ENCODE data around the gene SORL1.

SORL1 gene

DNA sequence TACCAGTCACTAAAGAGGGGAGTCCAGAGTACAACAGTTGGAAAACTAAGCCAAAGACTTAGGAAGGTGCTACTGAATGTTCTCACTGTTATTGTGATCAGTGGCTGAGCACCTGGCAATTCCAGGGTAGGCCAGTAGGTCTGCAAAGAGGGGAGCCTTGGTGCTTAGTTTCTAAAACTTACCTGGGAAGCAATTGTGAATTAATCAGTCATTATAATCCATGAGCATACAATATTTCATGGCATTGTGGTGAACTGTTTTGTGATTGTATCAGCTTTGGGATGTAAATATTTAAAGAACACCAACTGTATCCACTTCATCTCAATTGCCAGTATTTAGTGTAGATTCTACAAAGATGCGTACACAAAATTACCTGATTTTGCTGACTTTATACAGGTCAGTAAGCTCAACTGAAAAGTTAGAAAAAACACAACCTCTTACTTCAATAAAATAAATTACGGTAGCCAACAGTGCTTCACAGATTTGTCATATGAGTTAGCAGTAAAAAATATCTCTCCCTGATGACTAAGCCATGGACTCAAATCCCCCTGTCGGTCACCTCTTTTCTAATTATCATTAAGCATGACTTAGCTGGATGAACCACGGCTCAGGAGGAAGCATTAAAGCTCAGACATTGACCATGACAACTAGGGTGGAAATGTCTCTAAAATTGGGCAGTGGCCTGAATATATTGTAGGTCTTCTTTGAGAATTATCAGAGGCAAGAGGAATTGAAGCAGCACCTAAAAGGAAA lies 30.8 kb upstream of the SORL1 start:
- Histone ChIP-seq H3F3A (ENCODE audit: insufficient read depth, low read length) (no peaks in the 10 kb centered on the region), H2AFZ (ENCODE audit: low read length) (no peak overlapping the region), H3K4me1 (ENCODE audit: insufficient read depth, low read length, severe bottlenecking) (peaks cover 65% of the 10 kb centered on the region), H3K36me3 (ENCODE audit: insufficient read depth, low read length) (no peaks in the 10 kb centered on the region), H3K4me3 (ENCODE audit: low read depth, low read length, poor library complexity, severe bottlenecking) (no peak overlapping the region), H3K9me3 (ENCODE audit: low read length) (no peaks in the 10 kb centered on the region), H3K9me2 (ENCODE audit: low read depth, low read length) (no peaks in the 10 kb centered on the region), H3K27ac (ENCODE audit: low read depth, low read length, poor library complexity, severe bottlenecking) (peak overlapping the region; percentile 63), H3K27me3 (ENCODE audit: insufficient read depth, low read length) (no peaks in the 10 kb centered on the region), H3K4me2 (ENCODE audit: low read length) (no peak overlapping the region), H3K79me2 (ENCODE audit: insufficient read depth, low read length) (no peaks in the 10 kb centered on the region), H4K20me1 (ENCODE audit: insufficient read depth, low read length) (no peaks in the 10 kb centered on the region), H3K9ac (ENCODE audit: low read length) (no peak overlapping the region)
- TF ChIP-seq EZH2 (IDR thresholded peaks at IDR 0.05; ENCODE audit: borderline replicate concordance, low read length): no peak
- TF ChIP-seq, protein P1, sequence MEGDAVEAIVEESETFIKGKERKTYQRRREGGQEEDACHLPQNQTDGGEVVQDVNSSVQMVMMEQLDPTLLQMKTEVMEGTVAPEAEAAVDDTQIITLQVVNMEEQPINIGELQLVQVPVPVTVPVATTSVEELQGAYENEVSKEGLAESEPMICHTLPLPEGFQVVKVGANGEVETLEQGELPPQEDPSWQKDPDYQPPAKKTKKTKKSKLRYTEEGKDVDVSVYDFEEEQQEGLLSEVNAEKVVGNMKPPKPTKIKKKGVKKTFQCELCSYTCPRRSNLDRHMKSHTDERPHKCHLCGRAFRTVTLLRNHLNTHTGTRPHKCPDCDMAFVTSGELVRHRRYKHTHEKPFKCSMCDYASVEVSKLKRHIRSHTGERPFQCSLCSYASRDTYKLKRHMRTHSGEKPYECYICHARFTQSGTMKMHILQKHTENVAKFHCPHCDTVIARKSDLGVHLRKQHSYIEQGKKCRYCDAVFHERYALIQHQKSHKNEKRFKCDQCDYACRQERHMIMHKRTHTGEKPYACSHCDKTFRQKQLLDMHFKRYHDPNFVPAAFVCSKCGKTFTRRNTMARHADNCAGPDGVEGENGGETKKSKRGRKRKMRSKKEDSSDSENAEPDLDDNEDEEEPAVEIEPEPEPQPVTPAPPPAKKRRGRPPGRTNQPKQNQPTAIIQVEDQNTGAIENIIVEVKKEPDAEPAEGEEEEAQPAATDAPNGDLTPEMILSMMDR (IDR thresholded peaks at IDR 0.05; ENCODE audit: low read length): peak; percentile 28; the same call in 1 of the 2 replicates

DNA sequence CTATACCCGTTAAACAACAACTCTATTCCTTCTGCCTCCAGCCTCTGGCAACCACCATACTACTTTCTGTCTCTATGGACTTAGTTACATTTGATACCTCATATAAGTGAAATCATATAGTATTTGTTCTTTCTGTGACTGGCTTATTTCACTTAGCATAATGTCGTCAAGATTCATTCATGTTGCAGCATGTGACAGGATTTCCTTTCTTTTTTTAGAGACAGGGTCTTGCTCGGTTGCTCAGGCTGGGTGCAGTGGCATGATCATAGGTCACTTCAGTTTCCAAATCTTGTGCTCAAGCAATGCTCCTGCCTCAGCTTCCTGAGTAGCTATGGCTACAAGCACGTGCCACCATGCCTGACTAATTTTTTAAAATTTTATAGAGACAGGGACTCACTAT lies 29.4 kb upstream of the SORL1 start:
- Histone ChIP-seq H3K9me2 (ENCODE audit: low read depth, low read length) (no peaks in the 10 kb centered on the region), H3K36me3 (ENCODE audit: insufficient read depth, low read length) (no peaks in the 10 kb centered on the region), H3K4me1 (ENCODE audit: insufficient read depth, low read length, severe bottlenecking) (peaks cover 70% of the 10 kb centered on the region), H3K9ac (ENCODE audit: low read length) (no peak overlapping the region), H2AFZ (ENCODE audit: low read length) (no peak overlapping the region), H3K4me2 (ENCODE audit: low read length) (peak overlapping the region; percentile 54), H3K27me3 (ENCODE audit: insufficient read depth, low read length) (no peaks in the 10 kb centered on the region), H3K4me3 (ENCODE audit: low read depth, low read length, poor library complexity, severe bottlenecking) (no peak overlapping the region), H3F3A (ENCODE audit: insufficient read depth, low read length) (no peaks in the 10 kb centered on the region), H3K9me3 (ENCODE audit: low read length) (no peaks in the 10 kb centered on the region), H3K79me2 (ENCODE audit: insufficient read depth, low read length) (no peaks in the 10 kb centered on the region), H3K27ac (ENCODE audit: low read depth, low read length, poor library complexity, severe bottlenecking) (peak overlapping the region; percentile 63), H4K20me1 (ENCODE audit: insufficient read depth, low read length) (no peaks in the 10 kb centered on the region)
- TF ChIP-seq EZH2 (IDR thresholded peaks at IDR 0.05; ENCODE audit: borderline replicate concordance, low read length): no peak
- TF ChIP-seq, protein P1 (IDR thresholded peaks at IDR 0.05; ENCODE audit: low read length): no peak

DNA sequence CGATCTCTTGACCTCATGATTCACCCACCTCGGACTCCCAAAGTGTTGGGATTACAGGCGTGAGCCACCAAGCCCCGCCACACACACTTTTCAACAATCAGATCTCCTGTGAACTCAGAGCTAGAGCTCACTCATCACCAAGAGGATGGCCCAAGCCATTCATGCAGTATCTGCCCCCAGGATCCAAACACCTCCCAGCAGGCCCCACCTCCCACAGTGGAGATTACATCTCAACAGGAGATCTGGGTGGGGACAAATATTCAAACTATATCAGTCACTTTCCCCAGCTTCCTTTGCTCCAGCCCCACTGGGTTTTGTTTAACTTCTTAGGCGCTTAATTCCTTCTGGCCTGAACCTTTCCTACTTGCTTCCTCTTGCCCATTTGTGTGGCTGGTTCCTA lies 26.3 kb upstream of the SORL1 start:
- no peaks in the 10 kb centered on the region for H3K27me3 ChIP-seq (ENCODE audit: insufficient read depth, low read length)
- no peaks in the 10 kb centered on the region for H3K36me3 ChIP-seq (ENCODE audit: insufficient read depth, low read length)
- peaks cover 76% of the 10 kb centered on the region for H3K4me1 ChIP-seq (ENCODE audit: insufficient read depth, low read length, severe bottlenecking)
- H3K9me2 ChIP-seq (ENCODE audit: low read depth, low read length): no peaks in the 10 kb centered on the region
- TF ChIP-seq EZH2 (IDR thresholded peaks at IDR 0.05; ENCODE audit: borderline replicate concordance, low read length): no peak
- TF ChIP-seq, protein P1 (IDR thresholded peaks at IDR 0.05; ENCODE audit: low read length): no peak
- H3K4me2 ChIP-seq (ENCODE audit: low read length): no peak overlapping the region
- no peaks in the 10 kb centered on the region; the same call in 1 of the 2 replicates for H3F3A ChIP-seq (ENCODE audit: insufficient read depth, low read length)
- no peaks in the 10 kb centered on the region for H3K79me2 ChIP-seq (ENCODE audit: insufficient read depth, low read length)
- H3K9me3 ChIP-seq (ENCODE audit: low read length): no peaks in the 10 kb centered on the region
- H2AFZ ChIP-seq (ENCODE audit: low read length): no peak overlapping the region
- H3K4me3 ChIP-seq (ENCODE audit: low read depth, low read length, poor library complexity, severe bottlenecking): no peak overlapping the region
- H4K20me1 ChIP-seq (ENCODE audit: insufficient read depth, low read length): no peaks in the 10 kb centered on the region
- peak overlapping the region; percentile 9 for H3K27ac ChIP-seq (ENCODE audit: low read depth, low read length, poor library complexity, severe bottlenecking)
- no peak overlapping the region for H3K9ac ChIP-seq (ENCODE audit: low read length)
